Prostate gland (tissue), 2 donors: Measurements from ENCODE around the gene CUL4B. TPM values are rescaled to one million over a fixed set of nuclear protein-coding genes. Genes with fewer than 3 reads are reported as not detected.

ENCODE experiments used
- DNase-seq: peaks from one replicate; pipeline ENCODE4 v3.0.0-alpha.2; 2019; ENCODE audit warnings: low spot score
- H3K27ac ChIP-seq, 2 donors: fragments of 200-600 bp; sonication (generic); 2 replicates each; pipeline ENCODE4 v1.5.1; 2017 to 2019
- H3K27me3 ChIP-seq: fragments of 200-600 bp; sonication (generic); replicated peaks from 2 replicates; pipeline ENCODE4 v1.5.1; 2019; ENCODE audit not compliant: insufficient read depth
- H3K36me3 ChIP-seq, 2 donors: fragments of 200-600 bp; sonication (generic); 1 replicate in 1 of 2; 2 replicates in 1 of 2; pipeline versions ENCODE4 v1.5.1 to v1.8.1; 2017 to 2019
- H3K4me1 ChIP-seq: fragments of 200-600 bp; sonication (generic); replicated peaks from 2 replicates; pipeline ENCODE4 v1.5.1; 2019
- H3K4me3 ChIP-seq, 2 donors: fragments of 200-600 bp; sonication (generic); 2 replicates each; pipeline ENCODE4 v1.5.1; 2017 to 2019
- H3K9me3 ChIP-seq: fragments of 200-600 bp; sonication (generic); 2 replicates; pipeline ENCODE4 v1.5.1; 2017
- CTCF ChIP-seq, 4 experiments: fragments of 200-600 bp in 2 of 4; fragments of 450-650 bp in 2 of 4; sonication (generic) in 2 of 4; IDR thresholded peaks; 1 replicate in 3 of 4; 2 replicates in 1 of 4; pipeline ENCODE4 v1.5.1; 2016 to 2019; ENCODE audit warnings: antibody characterized with exemption in 4 of 4, mild to moderate bottlenecking in 2 of 4, moderate library complexity in 2 of 4
- POLR2A ChIP-seq: fragments of 450-650 bp; IDR thresholded peaks from one replicate; pipeline ENCODE4 v1.6.1; 2016; ENCODE audit warnings: antibody characterized with exemption, mild to moderate bottlenecking
- POLR2AphosphoS5 ChIP-seq: sonication (generic); formaldehyde crosslinking; IDR thresholded peaks from one replicate; pipeline ENCODE4 v1.6.1; 2017; ENCODE audit warnings: antibody characterized with exemption
- WGBS: methylation state at CpG from one replicate; pipeline ENCODE4 v1.1.5; 2018; 5-methylcytosine and 5-hydroxymethylcytosine counted together
- intact Hi-C: fragments of 100-400 bp; cut with DNase I; formaldehyde crosslinking; loops from one replicate; pipeline ENCODE4 v1.14.2; 2022
- total RNA-seq, 2 donors: library from RNA; depleted of rRNA; stranded (reverse); fragments of >200 nt; gene quantifications; one replicate each; pipeline ENCODE4 v1.1.0, GENCODE V29; 2016

The CUL4B gene
- total RNA-seq, 2 donors from 2014 or later, result 30.5 to 92.3 TPM

- peak; percentile 20 for DNase-seq
- Histone ChIP-seq H3K36me3 (no peaks in the 10 kb centered on the region), H3K27me3 (no peaks in the 10 kb centered on the region), H3K4me3 (peak overlapping the region; percentile 56 to 59), H3K27ac (peak overlapping the region; percentile 97 to 98), H3K9me3 (no peaks in the 10 kb centered on the region), H3K4me1 (no peaks in the 10 kb centered on the region)
- WGBS, result 0% methylated on average over 10 of the region's 10 CpGs
- TF ChIP-seq POLR2A (no peak), POLR2AphosphoS5 (no peak), CTCF (IDR thresholded peaks at IDR 0.05) (no peak)
- intact Hi-C loops, result no loop called here
Measured at GRCh38 chrX:120560405-120560841, 339 bp downstream of the CUL4B start.

GRCh38 chrX:120559804-120560203, 958 bp downstream of the CUL4B start:
- intact Hi-C loops, result no loop called here
- no peaks in the 10 kb centered on the region for H3K27me3 ChIP-seq
- no peaks in the 10 kb centered on the region for H3K36me3 ChIP-seq
- WGBS, result 0% methylated on average over 7 of the region's 7 CpGs
- H3K27ac ChIP-seq, result peak overlapping the region; percentile 97 to 98
- no peaks in the 10 kb centered on the region for H3K9me3 ChIP-seq
- H3K4me1 ChIP-seq, result no peaks in the 10 kb centered on the region
- no peak for TF ChIP-seq CTCF (IDR thresholded peaks at IDR 0.05)
- TF ChIP-seq POLR2AphosphoS5, result no peak
- no peak for TF ChIP-seq POLR2A
- DNase-seq, result no peak
- peak overlapping the region; percentile 56 to 59 for H3K4me3 ChIP-seq

GRCh38 chrX:120556251-120556650, 4.5 kb downstream of the CUL4B start:
- intact Hi-C loops, result no loop called here
- TF ChIP-seq CTCF (IDR thresholded peaks at IDR 0.05) (no peak), POLR2A (no peak), POLR2AphosphoS5 (no peak)
- DNase-seq, result no peak
- no peaks in the 10 kb centered on the region for H3K36me3 ChIP-seq
- no peaks in the 10 kb centered on the region for H3K9me3 ChIP-seq
- H3K4me1 ChIP-seq, result no peaks in the 10 kb centered on the region
- 33% methylated on average over 5 of the region's 5 CpGs for WGBS
- no peak overlapping the region for H3K27ac ChIP-seq
- no peaks in the 10 kb centered on the region for H3K27me3 ChIP-seq
- H3K4me3 ChIP-seq, result no peak overlapping the region

GRCh38 chrX:120549483-120550452, 11.0 kb downstream of the CUL4B start:
- Histone ChIP-seq H3K27ac (no peak overlapping the region), H3K4me1 (no peaks in the 10 kb centered on the region), H3K9me3 (no peaks in the 10 kb centered on the region), H3K36me3 (no peaks in the 10 kb centered on the region), H3K27me3 (no peaks in the 10 kb centered on the region), H3K4me3 (no peak overlapping the region)
- intact Hi-C loops, result no loop called here
- DNase-seq, result no peak
- WGBS, result 79% methylated on average over 12 of the region's 12 CpGs
- TF ChIP-seq CTCF (IDR thresholded peaks at IDR 0.05), result no peak
- no peak for TF ChIP-seq POLR2A
- TF ChIP-seq POLR2AphosphoS5, result no peak

- Histone ChIP-seq H3K27ac (no peak overlapping the region), H3K9me3 (no peaks in the 10 kb centered on the region), H3K27me3 (no peaks in the 10 kb centered on the region), H3K4me3 (no peak overlapping the region), H3K36me3 (no peaks in the 10 kb centered on the region), H3K4me1 (no peaks in the 10 kb centered on the region)
- intact Hi-C loops, result no loop called here
- TF ChIP-seq POLR2AphosphoS5 (no peak), CTCF (IDR thresholded peaks at IDR 0.05) (no peak), POLR2A (no peak)
- no peak for DNase-seq
Measured at GRCh38 chrX:120536061-120536460, 24.7 kb downstream of the CUL4B start.
